Measurements from ENCODE around the gene MFNG.
"Not testable (repeated sequence)": the region's sequence is repeated elsewhere in the genome, so short reads cannot be mapped to it uniquely, and the experiment has no call there.

The MFNG gene

GRCh38 chr22:37486224-37486845, at the start of gene MFNG:
MFNG (minus strand) TSS chr22:37486384; CDS start chr22:37486177, 207 bp downstream.
- peak; percentile 81 for DNase-seq (ENCODE audit: low read depth)

- no peak for DNase-seq (ENCODE audit: low read depth)
These were observed 49.0 kb upstream of the MFNG start for GRCh38 chr22:37535159-37535558.

- no peak for DNase-seq (ENCODE audit: low read depth)
These were observed 48.3 kb upstream of the MFNG start for GRCh38 chr22:37534445-37534844.

GRCh38 chr22:37533995-37534394, 47.8 kb upstream of the MFNG start:
- no peak for DNase-seq (ENCODE audit: low read depth)

- no peak for DNase-seq (ENCODE audit: low read depth)
These were observed 43.6 kb upstream of the MFNG start for GRCh38 chr22:37529652-37530345.

- DNase-seq (ENCODE audit: low read depth): not testable (repeated sequence)
These were observed 41.8 kb upstream of the MFNG start for GRCh38 chr22:37527952-37528351.

GRCh38 chr22:37527081-37527752, 41.0 kb upstream of the MFNG start:
- not testable (repeated sequence) for DNase-seq (ENCODE audit: low read depth)

GRCh38 chr22:37526376-37526775, 40.2 kb upstream of the MFNG start:
- no peak for DNase-seq (ENCODE audit: low read depth)

- DNase-seq (ENCODE audit: low read depth): no peak
These were observed 39.7 kb upstream of the MFNG start for GRCh38 chr22:37525746-37526350.

- no peak for DNase-seq (ENCODE audit: low read depth)
These were observed 39.0 kb upstream of the MFNG start for GRCh38 chr22:37525073-37525745.

- DNase-seq (ENCODE audit: low read depth): no peak
These were observed 36.3 kb upstream of the MFNG start for GRCh38 chr22:37522482-37522881.

GRCh38 chr22:37521236-37521739, 35.1 kb upstream of the MFNG start:
- no peak for DNase-seq (ENCODE audit: low read depth)

GRCh38 chr22:37520776-37521191, 34.6 kb upstream of the MFNG start:
- no peak for DNase-seq (ENCODE audit: low read depth)

GRCh38 chr22:37519268-37520195, 33.3 kb upstream of the MFNG start, which contains the start of gene CARD10:
CARD10 (minus strand) TSS chr22:37519415; CDS start chr22:37519200, 215 bp downstream.
- DNase-seq (ENCODE audit: low read depth): no peak

- DNase-seq (ENCODE audit: low read depth): no peak
These were observed 32.5 kb upstream of the MFNG start for GRCh38 chr22:37518509-37519267.

GRCh38 chr22:37517826-37518450, 31.8 kb upstream of the MFNG start:
- DNase-seq (ENCODE audit: low read depth): no peak

GRCh38 chr22:37516456-37516855, 30.3 kb upstream of the MFNG start:
- no peak for DNase-seq (ENCODE audit: low read depth)

GRCh38 chr22:37515901-37516300, 29.7 kb upstream of the MFNG start:
- DNase-seq (ENCODE audit: low read depth): no peak

GRCh38 chr22:37514526-37515051, 28.4 kb upstream of the MFNG start:
- DNase-seq (ENCODE audit: low read depth): no peak
